Endometrial microvascular endothelial cells (primary cell): Measurements from ENCODE around the gene SMYD2. TPM values are rescaled to one million over a fixed set of nuclear protein-coding genes. Genes with fewer than 3 reads are reported as not detected.

Experiments
- in situ Hi-C: cut with HindIII; loops from 2 replicates; pipeline ENCODE4 v1.10.0; 2017; ENCODE audit warnings: low sequenced_read_pairs, low pct_unique_long_range_greater_than_20kb; ENCODE audit errors: inconsistent ontology term
- total RNA-seq: library from RNA; depleted of rRNA; stranded (reverse); fragments of >200 nt; gene quantifications from one replicate; pipeline ENCODE4 v1.2.3, GENCODE V29; 2015; ENCODE audit errors: inconsistent ontology term

SMYD2 gene
- total RNA-seq, 1 donor from 2014 or later, result 33.3 TPM

- in situ Hi-C loops, result no loop called here
Measured at GRCh38 chr1:214321705-214322453, 40.9 kb downstream of the SMYD2 start.

- in situ Hi-C loops, result loop anchor here (25.0 kb wide), 1 partner anchor 262 kb away; no protein-coding TSS in a partner anchor
Measured at GRCh38 chr1:214324896-214325800, 44.2 kb downstream of the SMYD2 start.

- in situ Hi-C loops, result loop anchor here (25.0 kb wide), 1 partner anchor 261 kb away; no protein-coding TSS in a partner anchor
Measured at GRCh38 chr1:214326406-214326805, 45.4 kb downstream of the SMYD2 start.

GRCh38 chr1:214327514-214327913, 46.6 kb downstream of the SMYD2 start:
- in situ Hi-C loops, result loop anchor here (25.0 kb wide), 1 partner anchor 260 kb away; no protein-coding TSS in a partner anchor

- in situ Hi-C loops, result loop anchor here (25.0 kb wide), 1 partner anchor 258 kb away; no protein-coding TSS in a partner anchor
Measured at GRCh38 chr1:214328770-214329469, 48.0 kb downstream of the SMYD2 start.

GRCh38 chr1:214329470-214330220, 48.7 kb downstream of the SMYD2 start:
- in situ Hi-C loops, result loop anchor here (25.0 kb wide), 1 partner anchor 258 kb away; no protein-coding TSS in a partner anchor

- in situ Hi-C loops, result loop anchor here (25.0 kb wide), 1 partner anchor 257 kb away; no protein-coding TSS in a partner anchor
Measured at GRCh38 chr1:214330222-214330621, 49.3 kb downstream of the SMYD2 start.

- in situ Hi-C loops, result loop anchor here (25.0 kb wide), 1 partner anchor 257 kb away; no protein-coding TSS in a partner anchor
Measured at GRCh38 chr1:214330715-214331114, 49.8 kb downstream of the SMYD2 start.

- in situ Hi-C loops, result loop anchor here (25.0 kb wide), 1 partner anchor 256 kb away; no protein-coding TSS in a partner anchor
Measured at GRCh38 chr1:214331180-214331579, 50.2 kb downstream of the SMYD2 start.

- in situ Hi-C loops, result loop anchor here (25.0 kb wide), 1 partner anchor 255 kb away; no protein-coding TSS in a partner anchor
Measured at GRCh38 chr1:214331827-214332423, 51.0 kb downstream of the SMYD2 start.

- in situ Hi-C loops, result loop anchor here (25.0 kb wide), 1 partner anchor 254 kb away; no protein-coding TSS in a partner anchor
Measured at GRCh38 chr1:214332946-214333798, 52.2 kb downstream of the SMYD2 start.

- in situ Hi-C loops, result loop anchor here (25.0 kb wide), 1 partner anchor 252 kb away; no protein-coding TSS in a partner anchor
Measured at GRCh38 chr1:214335567-214335966, 54.6 kb downstream of the SMYD2 start.

- in situ Hi-C loops, result loop anchor here (25.0 kb wide), 1 partner anchor 250 kb away; no protein-coding TSS in a partner anchor
Measured at GRCh38 chr1:214337015-214337414, 56.1 kb downstream of the SMYD2 start.

GRCh38 chr1:214337511-214337910, 56.6 kb downstream of the SMYD2 start:
- in situ Hi-C loops, result loop anchor here (25.0 kb wide), 1 partner anchor 250 kb away; no protein-coding TSS in a partner anchor

- in situ Hi-C loops, result loop anchor here (25.0 kb wide), 1 partner anchor 249 kb away; no protein-coding TSS in a partner anchor
Measured at GRCh38 chr1:214338212-214338611, 57.3 kb downstream of the SMYD2 start.

- in situ Hi-C loops, result loop anchor here (25.0 kb wide), 1 partner anchor 246 kb away; no protein-coding TSS in a partner anchor
Measured at GRCh38 chr1:214341459-214341858, 60.5 kb downstream of the SMYD2 start.
